ENCODE data around the gene MSANTD1. TPM values are rescaled to one million over a fixed set of nuclear protein-coding genes. Genes with fewer than 3 reads are reported as not detected.

Gene MSANTD1
- total and polyA plus RNA-seq, 3 experiments from 2014 or later = 0.38 to 0.46 TPM; not detected in 1

DNA sequence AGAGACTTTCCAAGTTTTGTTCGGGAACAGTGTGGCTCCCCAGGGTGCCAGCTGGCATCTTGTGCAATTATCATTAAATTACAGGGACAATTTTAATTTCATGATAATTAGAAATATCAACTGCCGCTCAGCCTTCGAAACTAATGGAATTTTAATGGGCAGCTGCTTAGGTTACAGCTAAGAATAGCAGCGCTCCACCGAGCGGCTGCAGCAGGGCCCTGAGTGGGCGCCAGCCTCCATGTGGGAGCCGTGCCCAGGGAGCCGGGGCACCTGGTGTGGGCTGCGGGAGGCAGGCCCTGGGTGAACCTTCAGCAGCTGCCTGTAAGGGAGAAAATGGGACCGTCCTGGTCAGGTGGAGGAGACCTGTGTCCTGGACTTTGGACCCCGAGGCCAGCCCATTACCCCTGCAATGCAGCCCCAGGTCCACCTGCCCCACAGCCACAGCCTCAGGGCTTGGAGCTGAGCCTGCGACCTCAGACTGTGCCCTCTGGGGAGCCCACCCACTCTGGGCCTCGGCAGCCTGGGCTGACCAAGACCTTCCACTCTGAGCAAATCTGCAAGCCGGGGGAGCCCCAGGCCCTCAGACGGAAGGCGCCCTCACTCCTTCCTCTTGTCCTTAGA is 21.1 kb downstream of the MSANTD1 start:
- Mint-ChIP-seq H3K4me3 (no peak overlapping the region), H3K9me3 (no peaks in the 10 kb centered on the region), H3K27me3 (no peaks in the 10 kb centered on the region), H3K36me3 (no peaks in the 10 kb centered on the region), H3K4me1 (no peaks in the 10 kb centered on the region), H3K27ac (no peak overlapping the region)
- H3K4me1 ChIP-seq (ENCODE audit: insufficient read depth, low read length) = no peaks in the 10 kb centered on the region
- CTCF ChIA-PET = interaction anchor here (1.0 kb wide), 1 partner anchor 12 kb away, joined by 3 read pairs; no protein-coding TSS in a partner anchor
- no peaks in the 10 kb centered on the region for H3K9me3 ChIP-seq (ENCODE audit: low read length)
- H3K36me3 ChIP-seq (ENCODE audit: insufficient read depth, low read length) = no peaks in the 10 kb centered on the region
- H3K4me3 ChIP-seq (ENCODE audit: low read length) = no peak overlapping the region
- DNase-seq = no peak
- no peak overlapping the region for H3K27ac ChIP-seq (ENCODE audit: low read depth, low read length)
- no peaks in the 10 kb centered on the region for H3K27me3 ChIP-seq (ENCODE audit: insufficient read depth, low read length, poor library complexity, severe bottlenecking)
- POLR2A ChIA-PET = no interaction called here

DNA sequence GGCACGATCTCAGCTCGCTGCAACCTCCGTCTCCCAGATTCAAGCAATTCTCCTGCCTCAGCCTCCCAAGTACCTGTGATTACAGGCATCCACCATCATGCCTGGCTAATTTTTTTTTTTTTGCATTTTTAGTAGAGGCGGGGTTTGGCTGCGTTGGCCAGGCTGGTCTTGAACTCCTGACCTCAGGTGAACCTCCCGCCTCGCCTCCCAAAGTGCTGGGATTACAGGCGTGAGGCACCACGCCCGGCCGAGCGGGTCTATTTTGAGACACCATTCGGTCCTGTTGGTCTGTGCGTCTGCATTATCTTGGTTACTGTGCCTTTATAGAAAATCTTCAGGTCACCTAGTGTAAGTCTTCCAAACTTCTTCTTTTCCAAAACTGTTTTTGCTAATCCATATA is 22.2 kb downstream of the MSANTD1 start:
- Mint-ChIP-seq H3K36me3 (no peaks in the 10 kb centered on the region), H3K27me3 (no peaks in the 10 kb centered on the region), H3K27ac (no peak overlapping the region), H3K4me1 (no peaks in the 10 kb centered on the region), H3K4me3 (no peak overlapping the region), H3K9me3 (no peaks in the 10 kb centered on the region)
- Histone ChIP-seq H3K4me1 (ENCODE audit: insufficient read depth, low read length) (no peaks in the 10 kb centered on the region), H3K9me3 (ENCODE audit: low read length) (no peaks in the 10 kb centered on the region), H3K27ac (ENCODE audit: low read depth, low read length) (no peak overlapping the region), H3K36me3 (ENCODE audit: insufficient read depth, low read length) (no peaks in the 10 kb centered on the region), H3K27me3 (ENCODE audit: insufficient read depth, low read length, poor library complexity, severe bottlenecking) (no peaks in the 10 kb centered on the region), H3K4me3 (ENCODE audit: low read length) (no peak overlapping the region)
- DNase-seq = no peak
- ChIA-PET POLR2A (no interaction called here), CTCF (interaction anchor here (1.0 kb wide), 1 partner anchor 13 kb away, joined by 3 read pairs; no protein-coding TSS in a partner anchor)

DNA sequence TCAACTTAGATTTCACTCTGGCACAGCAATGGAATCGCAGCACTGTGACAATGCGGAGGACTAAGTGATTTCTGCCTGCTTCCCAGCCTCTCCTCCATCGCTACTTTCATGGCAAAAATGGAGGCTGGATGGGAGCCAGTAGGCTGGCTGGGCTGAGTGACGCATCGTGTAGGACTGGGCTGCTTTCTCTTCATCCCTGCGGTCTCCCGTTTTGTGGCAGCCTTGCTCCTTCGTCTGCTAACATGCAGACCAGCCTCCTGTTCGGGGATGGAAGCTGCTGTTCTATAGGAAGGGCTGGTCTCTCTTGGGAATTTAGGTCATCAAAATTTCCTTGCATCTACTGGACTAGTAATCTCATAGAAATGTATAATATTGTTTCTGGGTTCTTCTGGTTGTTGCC is 28.0 kb downstream of the MSANTD1 start:
- H3K4me1 Mint-ChIP-seq = no peaks in the 10 kb centered on the region
- no peak for DNase-seq
- Histone ChIP-seq H3K27me3 (ENCODE audit: insufficient read depth, low read length, poor library complexity, severe bottlenecking) (no peaks in the 10 kb centered on the region), H3K4me1 (ENCODE audit: insufficient read depth, low read length) (no peaks in the 10 kb centered on the region), H3K27ac (ENCODE audit: low read depth, low read length) (no peak overlapping the region), H3K9me3 (ENCODE audit: low read length) (no peaks in the 10 kb centered on the region), H3K4me3 (ENCODE audit: low read length) (no peak overlapping the region), H3K36me3 (ENCODE audit: insufficient read depth, low read length) (no peaks in the 10 kb centered on the region)
- peaks cover 6 to 22% of the 10 kb centered on the region in 2 donors for H3K27me3 Mint-ChIP-seq
- H3K36me3 Mint-ChIP-seq = peaks cover 1 to 25% (median 7%) of the 10 kb centered on the region in 3 donors
- ChIA-PET POLR2A (no interaction called here), CTCF (no interaction called here)
- H3K9me3 Mint-ChIP-seq = peaks cover 0 to 7% (median 6%) of the 10 kb centered on the region in 5 donors
- no peak overlapping the region for H3K27ac Mint-ChIP-seq
- H3K4me3 Mint-ChIP-seq = no peak overlapping the region

DNA sequence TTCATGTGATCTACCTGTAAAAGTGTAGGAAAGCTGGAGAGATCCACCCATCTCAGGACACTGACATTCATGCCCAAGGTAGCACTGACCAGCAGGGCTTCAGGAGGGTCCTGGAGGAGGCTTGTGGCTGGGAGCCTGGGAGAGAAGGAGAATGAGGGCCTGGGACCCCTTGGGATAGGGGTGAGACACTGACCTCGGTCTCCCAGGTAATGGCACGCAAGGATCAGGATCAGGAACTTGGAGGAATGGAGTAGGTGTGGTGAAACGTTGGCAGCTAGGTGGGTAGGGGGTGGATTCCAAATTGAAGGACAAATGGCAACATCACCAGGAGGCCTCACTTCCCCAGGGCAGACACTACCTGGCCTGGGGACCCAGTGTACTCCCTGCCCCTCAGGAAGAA is 31.5 kb downstream of the MSANTD1 start:
- Histone ChIP-seq H3K27me3 (ENCODE audit: insufficient read depth, low read length, poor library complexity, severe bottlenecking) (no peaks in the 10 kb centered on the region), H3K27ac (ENCODE audit: low read depth, low read length) (no peak overlapping the region), H3K9me3 (ENCODE audit: low read length) (no peaks in the 10 kb centered on the region), H3K4me1 (ENCODE audit: insufficient read depth, low read length) (no peaks in the 10 kb centered on the region), H3K36me3 (ENCODE audit: insufficient read depth, low read length) (no peaks in the 10 kb centered on the region), H3K4me3 (ENCODE audit: low read length) (no peak overlapping the region)
- no peak overlapping the region for H3K27ac Mint-ChIP-seq
- H3K27me3 Mint-ChIP-seq = peaks cover 10 to 34% of the 10 kb centered on the region in 2 donors
- H3K4me3 Mint-ChIP-seq = no peak overlapping the region
- DNase-seq = no peak
- H3K9me3 Mint-ChIP-seq = peaks cover 0 to 12% (median 10%) of the 10 kb centered on the region in 5 donors
- peaks cover 1 to 37% (median 7%) of the 10 kb centered on the region in 3 donors for H3K36me3 Mint-ChIP-seq
- POLR2A ChIA-PET = no interaction called here
- CTCF ChIA-PET = no interaction called here
- H3K4me1 Mint-ChIP-seq = no peaks in the 10 kb centered on the region

DNA sequence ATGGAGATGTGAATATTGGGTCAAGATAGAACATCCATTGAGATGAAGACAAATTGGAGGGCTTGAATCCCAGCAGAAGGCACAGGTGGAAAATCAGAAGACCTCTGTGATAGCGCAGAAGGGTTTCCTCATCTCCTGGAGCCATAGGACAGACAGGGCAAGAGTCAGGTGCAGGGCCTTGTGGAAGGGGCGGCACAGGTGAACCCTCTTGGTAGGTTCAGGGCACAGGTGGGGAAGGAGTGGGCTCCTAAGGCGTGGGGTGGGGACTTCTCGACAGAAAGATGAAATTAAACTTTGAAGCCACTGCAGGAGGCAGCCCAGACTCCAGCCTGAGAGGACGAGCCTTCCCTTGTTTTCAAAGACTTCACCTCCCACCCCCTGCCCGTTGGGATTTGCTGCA is 34.5 kb downstream of the MSANTD1 start:
- POLR2A ChIA-PET = no interaction called here
- Histone ChIP-seq H3K9me3 (ENCODE audit: low read length) (no peaks in the 10 kb centered on the region), H3K4me3 (ENCODE audit: low read length) (no peak overlapping the region), H3K27me3 (ENCODE audit: insufficient read depth, low read length, poor library complexity, severe bottlenecking) (no peaks in the 10 kb centered on the region), H3K4me1 (ENCODE audit: insufficient read depth, low read length) (no peaks in the 10 kb centered on the region), H3K27ac (ENCODE audit: low read depth, low read length) (no peak overlapping the region), H3K36me3 (ENCODE audit: insufficient read depth, low read length) (no peaks in the 10 kb centered on the region)
- CTCF ChIA-PET = no interaction called here
- H3K9me3 Mint-ChIP-seq = peaks cover 0 to 12% (median 10%) of the 10 kb centered on the region in 5 donors
- no peak overlapping the region for H3K4me3 Mint-ChIP-seq
- H3K4me1 Mint-ChIP-seq = no peaks in the 10 kb centered on the region
- H3K27me3 Mint-ChIP-seq = peaks cover 13 to 40% of the 10 kb centered on the region in 2 donors
- peaks cover 1 to 34% (median 7%) of the 10 kb centered on the region in 3 donors for H3K36me3 Mint-ChIP-seq
- H3K27ac Mint-ChIP-seq = no peak overlapping the region
- DNase-seq = no peak

DNA sequence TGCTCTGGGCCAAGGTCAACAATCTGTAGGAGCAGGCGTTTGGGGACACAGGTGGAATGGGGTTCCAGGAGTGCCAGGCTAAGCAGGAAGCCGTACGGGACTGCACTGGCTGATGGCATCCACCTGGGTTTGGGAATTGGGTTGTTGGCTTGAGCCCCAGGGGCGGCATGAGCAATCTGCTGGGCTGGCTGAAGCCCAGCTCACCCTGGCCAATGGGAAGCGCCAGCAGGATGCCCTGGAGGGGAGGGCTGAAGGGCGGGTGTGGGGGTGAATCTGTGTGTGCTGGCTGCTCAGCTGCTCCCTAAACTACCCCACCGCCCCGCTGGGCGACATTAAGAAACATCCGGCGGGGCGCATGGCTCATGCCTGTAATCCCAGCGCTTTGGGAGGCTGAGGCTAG is 35.0 kb downstream of the MSANTD1 start:
- Mint-ChIP-seq H3K27ac (no peak overlapping the region), H3K36me3 (peaks cover 1 to 32% (median 7%) of the 10 kb centered on the region in 3 donors), H3K4me3 (no peak overlapping the region), H3K9me3 (peaks cover 0 to 12% (median 10%) of the 10 kb centered on the region in 5 donors), H3K27me3 (peaks cover 14 to 40% of the 10 kb centered on the region in 2 donors), H3K4me1 (no peaks in the 10 kb centered on the region)
- ChIA-PET POLR2A (no interaction called here), CTCF (no interaction called here)
- Histone ChIP-seq H3K4me3 (ENCODE audit: low read length) (no peak overlapping the region), H3K27me3 (ENCODE audit: insufficient read depth, low read length, poor library complexity, severe bottlenecking) (no peaks in the 10 kb centered on the region), H3K27ac (ENCODE audit: low read depth, low read length) (no peak overlapping the region), H3K4me1 (ENCODE audit: insufficient read depth, low read length) (no peaks in the 10 kb centered on the region), H3K36me3 (ENCODE audit: insufficient read depth, low read length) (no peaks in the 10 kb centered on the region), H3K9me3 (ENCODE audit: low read length) (no peaks in the 10 kb centered on the region)
- no peak for DNase-seq

DNA sequence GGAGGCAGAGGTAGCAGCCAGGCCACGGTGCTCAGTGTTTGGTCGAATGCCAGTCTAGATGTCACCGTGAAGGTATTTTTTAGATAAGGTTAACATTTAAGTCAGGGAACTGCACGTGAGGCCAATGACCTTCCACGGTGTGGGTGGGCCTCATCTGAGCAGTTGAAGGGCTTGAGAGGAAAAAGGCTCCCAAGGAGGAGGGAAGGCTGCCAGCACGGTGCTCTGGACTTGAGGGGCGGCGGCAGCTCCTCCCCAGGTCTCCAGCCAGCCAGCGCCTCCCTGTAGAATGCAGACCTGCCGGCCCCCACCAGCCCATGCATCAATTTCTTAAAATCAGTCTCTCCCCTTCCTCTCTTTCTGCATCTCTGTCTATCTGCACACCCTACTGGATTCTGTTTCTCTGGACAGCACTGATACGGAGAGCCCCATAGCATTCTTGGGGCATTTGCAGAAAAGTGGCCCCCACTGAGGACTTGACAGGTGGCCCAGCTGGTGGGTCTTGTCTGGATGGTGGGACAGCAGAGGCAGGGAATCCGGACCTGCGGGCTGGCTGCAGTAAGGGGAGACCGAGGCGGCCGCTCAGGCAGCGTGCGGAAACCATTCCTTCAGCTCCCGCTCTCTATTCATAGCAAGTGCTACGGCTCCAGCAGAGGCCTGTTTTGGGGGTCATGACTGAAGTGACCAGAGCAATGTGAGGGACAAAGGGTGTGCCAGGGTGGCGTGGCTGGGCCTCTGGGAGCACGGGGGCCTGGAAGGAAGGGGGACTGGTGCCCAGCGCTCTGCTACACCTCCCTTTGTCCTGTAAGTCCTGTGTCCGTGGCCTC is 36.0 kb downstream of the MSANTD1 start:
- Histone ChIP-seq H3K4me1 (ENCODE audit: insufficient read depth, low read length) (no peaks in the 10 kb centered on the region), H3K4me3 (ENCODE audit: low read length) (no peak overlapping the region), H3K36me3 (ENCODE audit: insufficient read depth, low read length) (no peaks in the 10 kb centered on the region), H3K9me3 (ENCODE audit: low read length) (no peaks in the 10 kb centered on the region), H3K27me3 (ENCODE audit: insufficient read depth, low read length, poor library complexity, severe bottlenecking) (no peaks in the 10 kb centered on the region), H3K27ac (ENCODE audit: low read depth, low read length) (no peak overlapping the region)
- Mint-ChIP-seq H3K36me3 (peaks cover 1 to 28% (median 3%) of the 10 kb centered on the region in 3 donors), H3K4me3 (peak overlapping the region in 1 of 7 donors; percentile 15), H3K27me3 (peaks cover 14 to 45% of the 10 kb centered on the region in 2 donors), H3K27ac (peak overlapping the region in 1 of 8 donors; percentile 58), H3K9me3 (peaks cover 0 to 11% (median 9%) of the 10 kb centered on the region in 5 donors), H3K4me1 (no peaks in the 10 kb centered on the region)
- POLR2A ChIA-PET = no interaction called here
- no peak for DNase-seq
- CTCF ChIA-PET = no interaction called here

DNA sequence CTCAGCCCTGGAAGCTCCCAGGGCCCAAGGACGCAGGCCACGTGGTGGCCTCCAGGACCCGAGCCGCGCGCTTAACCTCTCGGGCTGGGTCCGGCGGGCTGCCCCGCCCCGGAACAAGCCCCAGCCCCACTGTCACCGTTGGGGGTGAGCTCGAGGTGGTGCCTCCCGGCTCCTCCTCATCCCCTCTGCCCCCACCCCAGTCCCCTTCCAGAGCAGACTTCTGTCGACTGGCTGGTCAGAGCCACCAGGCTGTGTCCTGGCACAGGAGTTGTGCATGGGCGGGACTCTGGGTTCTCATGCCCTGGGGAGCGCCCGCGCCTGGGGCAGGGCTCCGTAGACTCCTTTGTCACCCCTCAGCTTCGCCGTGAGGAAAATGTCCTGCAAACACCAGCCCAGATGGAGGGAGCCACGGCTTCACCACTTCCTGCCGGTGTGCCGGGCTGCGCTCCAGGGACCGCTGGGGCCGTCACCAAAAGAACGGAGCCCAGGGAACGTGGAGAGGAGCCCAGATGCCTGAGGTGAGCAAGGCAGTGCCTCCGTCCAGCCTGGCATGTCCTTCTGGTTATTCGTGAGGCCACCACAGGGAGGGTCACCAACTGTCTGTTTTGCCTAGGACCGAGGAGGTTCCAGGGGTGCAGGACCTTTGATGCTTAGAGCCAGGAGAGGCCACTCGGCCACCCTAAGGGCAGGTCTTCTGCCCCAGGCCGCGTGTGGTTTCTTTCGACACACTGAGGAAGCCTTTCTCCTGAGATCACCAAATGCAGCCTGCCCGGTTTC is 36.8 kb downstream of the MSANTD1 start:
- Mint-ChIP-seq H3K36me3 (peaks cover 1 to 24% (median 3%) of the 10 kb centered on the region in 3 donors), H3K4me3 (no peak overlapping the region), H3K27ac (no peak overlapping the region), H3K4me1 (no peaks in the 10 kb centered on the region), H3K9me3 (peaks cover 0 to 10% (median 9%) of the 10 kb centered on the region in 5 donors), H3K27me3 (peaks cover 14 to 47% of the 10 kb centered on the region in 2 donors)
- ChIA-PET CTCF (no interaction called here), POLR2A (no interaction called here)
- no peak for DNase-seq
- no peak overlapping the region for H3K4me3 ChIP-seq (ENCODE audit: low read length)
- peaks cover 4% of the 10 kb centered on the region for H3K27me3 ChIP-seq (ENCODE audit: insufficient read depth, low read length, poor library complexity, severe bottlenecking)
- H3K9me3 ChIP-seq (ENCODE audit: low read length) = no peaks in the 10 kb centered on the region
- no peaks in the 10 kb centered on the region for H3K4me1 ChIP-seq (ENCODE audit: insufficient read depth, low read length)
- no peaks in the 10 kb centered on the region for H3K36me3 ChIP-seq (ENCODE audit: insufficient read depth, low read length)
- H3K27ac ChIP-seq (ENCODE audit: low read depth, low read length) = no peak overlapping the region

All from CD8-positive, alpha-beta memory T cell (primary cell).